Kidney glomerular epithelial cell (primary cell): ENCODE measurements around the gene GNAI1.

ENCODE experiments used
- DNase-seq: peaks from one replicate; lab custom pipeline; 2025; lab: John Stamatoyannopoulos, UW

GNAI1 gene

GRCh38 chr7:80134536-80135308 lies at the start of gene GNAI1:
GNAI1 (plus strand) TSS chr7:80134831; CDS start chr7:80135161, 330 bp downstream.
- DNase-seq: peak; percentile 61

- DNase-seq: peak; percentile 8
These were observed 47.4 kb upstream of the GNAI1 start for GRCh38 chr7:80087051-80087770.

- no peak for DNase-seq
These were observed 46.9 kb upstream of the GNAI1 start for GRCh38 chr7:80087771-80088170.

GRCh38 chr7:80088705-80089104 lies 45.9 kb upstream of the GNAI1 start:
- DNase-seq: no peak

GRCh38 chr7:80089366-80089765 lies 45.3 kb upstream of the GNAI1 start:
- DNase-seq: no peak

GRCh38 chr7:80093349-80093748 lies 41.3 kb upstream of the GNAI1 start:
- no peak for DNase-seq

- no peak for DNase-seq
These were observed 39.1 kb upstream of the GNAI1 start for GRCh38 chr7:80095545-80095944.

GRCh38 chr7:80097756-80098155 lies 36.9 kb upstream of the GNAI1 start:
- DNase-seq: no peak

- DNase-seq: no peak
These were observed 35.8 kb upstream of the GNAI1 start for GRCh38 chr7:80098795-80099194.

- DNase-seq: no peak
These were observed 34.4 kb upstream of the GNAI1 start for GRCh38 chr7:80100254-80100653.

- DNase-seq: no peak
These were observed 28.8 kb upstream of the GNAI1 start for GRCh38 chr7:80105701-80106408.

- DNase-seq: no peak
These were observed 28.0 kb upstream of the GNAI1 start for GRCh38 chr7:80106498-80107113.

GRCh38 chr7:80107278-80107677 lies 27.4 kb upstream of the GNAI1 start:
- DNase-seq: no peak

- no peak for DNase-seq
These were observed 24.3 kb upstream of the GNAI1 start for GRCh38 chr7:80110376-80110775.

GRCh38 chr7:80114159-80114558 lies 20.5 kb upstream of the GNAI1 start:
- no peak for DNase-seq

- no peak for DNase-seq
These were observed 9.9 kb upstream of the GNAI1 start for GRCh38 chr7:80124526-80125264.

- no peak for DNase-seq
These were observed 7.0 kb upstream of the GNAI1 start for GRCh38 chr7:80127412-80128160.

GRCh38 chr7:80128918-80129317 lies 5.7 kb upstream of the GNAI1 start:
- DNase-seq: no peak

- DNase-seq: no peak
These were observed 4.8 kb upstream of the GNAI1 start for GRCh38 chr7:80129785-80130184.

GRCh38 chr7:80131675-80132435 lies 2.8 kb upstream of the GNAI1 start:
- no peak for DNase-seq
